ENCODE data around the gene ALDH2.

The ALDH2 gene

DNA sequence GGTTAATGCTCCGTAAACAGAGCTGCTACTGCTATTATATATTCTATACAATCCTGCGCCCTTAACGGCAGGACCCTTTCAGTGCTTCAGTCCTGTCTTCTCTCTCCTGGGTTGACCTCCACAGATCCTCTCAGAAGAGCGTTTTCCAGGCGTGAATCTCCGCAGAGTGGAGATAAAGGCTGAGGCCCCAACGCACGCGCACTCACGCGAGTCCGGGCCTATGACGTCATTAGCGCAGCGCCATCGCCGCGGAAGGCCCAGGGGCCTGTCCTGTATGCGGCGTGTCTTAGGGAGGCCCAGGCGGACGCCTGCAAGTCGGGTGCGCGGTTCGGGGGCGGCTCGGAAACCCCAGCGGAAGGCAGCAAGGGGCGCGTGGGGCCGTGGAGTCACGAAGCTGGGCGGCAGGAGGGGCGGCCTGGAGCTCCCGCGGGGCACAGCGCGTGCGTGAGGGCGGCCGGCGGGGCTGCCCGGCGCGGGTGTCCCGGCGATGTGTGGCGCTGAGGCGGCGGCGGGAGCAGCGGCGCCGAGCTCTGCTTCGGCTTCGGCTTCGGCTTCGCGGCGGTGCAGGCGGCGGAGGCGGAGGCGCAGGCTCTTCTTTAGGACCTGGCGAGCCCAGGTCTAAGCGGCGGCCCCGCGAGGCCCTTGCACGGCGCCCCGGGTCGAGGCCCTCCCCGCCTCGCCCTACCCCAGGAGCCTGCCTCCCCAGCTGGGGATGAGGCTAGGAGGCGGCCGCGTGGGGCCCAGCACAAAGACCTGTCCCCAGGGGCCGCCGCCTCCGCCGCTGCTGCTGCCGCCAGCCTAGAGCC, 75.2 kb downstream of the ALDH2 start, which contains the start of gene MAPKAPK5:
Gene MAPKAPK5 (plus strand): TSS at position 479 of the 806 bp plus-strand sequence. CDS start 506 bp downstream, outside the sequence.
- peak; percentile 96 for DNase-seq
- Mint-ChIP-seq H3K4me3 (peak within 1 kb of the TSS; percentile 98), H3K4me1 (peaks cover 47% of the 10 kb centered on the region), H3K36me3 (ENCODE audit: low read depth) (peaks cover 61% of the 10 kb centered on the region), H3K27me3 (ENCODE audit: low read depth, poor library complexity) (peaks cover 3% of the 10 kb centered on the region), H3K27ac (peak within 1 kb of the TSS; percentile 100), H3K9me3 (peaks cover 3% of the 10 kb centered on the region)
- no peak for TF ChIP-seq CTCF (IDR thresholded peaks at IDR 0.05)

DNA sequence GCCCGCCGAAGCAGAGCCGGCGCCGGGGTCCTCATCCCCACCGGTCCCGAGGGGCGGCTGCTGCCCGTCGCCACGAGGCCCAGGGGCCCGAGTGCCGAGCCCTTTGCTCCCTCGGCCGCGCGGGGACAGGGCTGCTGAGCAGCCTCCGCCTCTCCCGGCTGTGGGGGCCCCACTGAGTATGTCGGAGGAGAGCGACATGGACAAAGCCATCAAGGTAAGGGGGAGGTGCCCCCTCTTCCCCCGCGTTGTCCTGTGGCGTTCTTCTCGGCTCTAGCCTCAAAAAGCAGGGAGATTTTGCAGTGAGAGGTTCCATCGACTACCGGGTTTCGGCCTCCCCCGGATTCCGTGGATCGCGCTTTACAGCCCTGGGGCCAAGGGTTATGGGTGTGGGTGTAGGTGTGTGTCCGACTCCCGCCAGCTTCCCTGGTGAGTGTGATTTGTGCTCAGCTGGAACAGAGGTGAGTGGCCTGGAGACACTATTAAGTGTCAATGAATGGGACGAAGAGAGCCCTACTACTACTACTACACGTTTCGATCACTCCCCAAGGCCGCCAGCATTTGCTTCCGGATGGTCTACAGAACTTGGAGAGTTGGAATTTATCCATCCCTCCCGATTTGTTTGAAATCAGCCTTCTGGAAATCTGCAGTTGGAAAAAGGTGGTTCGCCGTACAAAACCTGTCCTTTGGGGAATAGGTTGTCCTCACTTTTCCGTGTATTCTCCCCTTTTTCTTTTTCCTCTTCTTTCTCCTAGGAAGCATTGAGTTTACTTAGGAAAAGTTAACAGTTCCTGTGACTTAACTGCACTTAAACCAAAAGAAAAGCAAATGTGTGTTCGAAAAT, 76.0 kb downstream of the ALDH2 start:
- Mint-ChIP-seq H3K9me3 (peaks cover 12% of the 10 kb centered on the region), H3K4me1 (peaks cover 47% of the 10 kb centered on the region), H3K27ac (peak overlapping the region; percentile 99), H3K27me3 (ENCODE audit: low read depth, poor library complexity) (peaks cover 3% of the 10 kb centered on the region), H3K4me3 (peak overlapping the region; percentile 98), H3K36me3 (ENCODE audit: low read depth) (peaks cover 66% of the 10 kb centered on the region)
- DNase-seq: no peak
- no peak for TF ChIP-seq CTCF (IDR thresholded peaks at IDR 0.05)

GRCh38 chr12:111846016-111846415, 79.3 kb downstream of the ALDH2 start:
- Mint-ChIP-seq H3K27me3 (ENCODE audit: low read depth, poor library complexity) (peaks cover 3% of the 10 kb centered on the region), H3K4me1 (peaks cover 31% of the 10 kb centered on the region), H3K9me3 (peaks cover 36% of the 10 kb centered on the region), H3K4me3 (no peak overlapping the region), H3K27ac (no peak overlapping the region), H3K36me3 (ENCODE audit: low read depth) (peaks cover 68% of the 10 kb centered on the region)
- TF ChIP-seq CTCF (IDR thresholded peaks at IDR 0.05): no peak
- DNase-seq: no peak

DNA sequence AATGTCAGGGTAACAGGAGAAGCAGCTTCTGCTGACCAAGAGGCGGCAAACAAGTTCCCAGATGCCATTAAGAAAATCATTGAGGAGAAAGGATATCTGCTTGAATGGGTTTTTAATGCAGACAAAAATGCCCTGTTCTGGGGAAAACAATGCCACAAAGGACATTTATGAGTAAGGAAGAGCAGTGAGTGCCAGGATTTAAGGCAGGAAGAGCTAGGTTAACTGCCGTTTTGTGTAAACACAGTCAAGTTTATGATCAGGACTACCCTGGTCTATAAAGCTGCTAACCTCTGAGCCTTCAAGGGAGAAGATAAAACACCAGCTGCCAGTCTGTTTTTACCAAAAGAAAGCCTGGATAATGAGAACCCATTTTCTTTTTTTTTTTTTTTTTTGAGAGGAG, 83.8 kb downstream of the ALDH2 start:
- TF ChIP-seq CTCF (IDR thresholded peaks at IDR 0.05): no peak
- H3K36me3 Mint-ChIP-seq (ENCODE audit: low read depth): peaks cover 96% of the 10 kb centered on the region
- peaks cover 47% of the 10 kb centered on the region for H3K9me3 Mint-ChIP-seq
- peak overlapping the region; percentile 80 for H3K27ac Mint-ChIP-seq
- no peak overlapping the region for H3K4me3 Mint-ChIP-seq
- no peaks in the 10 kb centered on the region for H3K27me3 Mint-ChIP-seq (ENCODE audit: low read depth, poor library complexity)
- no peak for DNase-seq
- H3K4me1 Mint-ChIP-seq: no peaks in the 10 kb centered on the region

DNA sequence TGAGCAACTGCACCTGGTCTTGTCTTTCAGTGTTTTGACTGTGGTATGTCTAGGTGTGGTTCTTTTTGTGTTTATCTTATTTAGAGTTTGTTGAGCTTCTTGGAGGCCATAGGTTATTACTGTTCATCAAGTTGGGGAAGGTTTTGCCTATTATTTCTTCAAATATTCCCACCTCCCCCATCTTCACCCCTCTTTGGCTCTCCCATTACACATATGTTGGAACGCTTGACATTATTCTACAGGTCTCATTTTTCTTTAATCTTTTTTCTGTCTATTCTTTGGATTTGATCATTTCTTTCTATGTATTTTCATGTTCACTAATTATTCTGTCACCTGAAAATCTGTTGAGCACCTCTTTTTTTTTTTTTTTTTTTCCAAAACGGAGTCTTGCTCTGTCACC, 91.5 kb downstream of the ALDH2 start:
- no peak for DNase-seq
- no peak for TF ChIP-seq CTCF (IDR thresholded peaks at IDR 0.05)
- Mint-ChIP-seq H3K27ac (no peak overlapping the region), H3K4me1 (no peaks in the 10 kb centered on the region), H3K27me3 (ENCODE audit: low read depth, poor library complexity) (peaks cover 4% of the 10 kb centered on the region), H3K4me3 (no peak overlapping the region), H3K9me3 (peaks cover 39% of the 10 kb centered on the region), H3K36me3 (ENCODE audit: low read depth) (peaks cover 80% of the 10 kb centered on the region)

All from nephron progenitor cell (in vitro differentiated cells).